ENCODE results near the gene PDYN. TPM values are rescaled to one million over a fixed set of nuclear protein-coding genes. Genes with fewer than 3 reads are reported as not detected.
A peak's percentile ranks its signal among the peaks of the same experiment; 100 is the strongest.
"Not testable (repeated sequence)": the region's sequence is repeated elsewhere in the genome, so short reads cannot be mapped to it uniquely, and the experiment has no call there.

The PDYN gene
- not detected for total RNA-seq

DNA sequence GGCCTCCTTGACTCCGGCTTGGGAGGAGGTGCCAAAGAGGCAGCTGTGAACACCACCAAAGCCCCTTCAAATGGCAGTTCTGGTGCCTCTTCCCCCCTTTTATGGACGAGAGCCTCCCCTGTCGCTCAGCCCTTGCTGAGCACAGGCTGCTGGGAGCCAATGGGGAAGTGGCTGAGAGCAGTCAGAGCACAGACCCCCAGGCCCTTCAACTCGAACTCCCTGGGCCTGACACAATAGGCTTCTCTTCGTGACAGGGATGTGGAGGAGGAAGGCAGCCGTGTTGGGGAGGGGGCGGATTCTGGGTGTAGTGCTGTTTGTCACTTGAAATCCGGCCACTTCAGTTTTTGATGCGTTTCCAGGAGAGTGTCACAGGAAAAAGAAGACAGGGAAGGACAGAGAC lies at the start of gene PDYN:
TSS of gene PDYN (minus strand) at position 73 of the 400 bp plus-strand sequence. CDS start 10,974 bp downstream, outside the sequence.
- no peak for DNase-seq
- CTCF ChIA-PET: no interaction called here
- Mint-ChIP-seq H3K4me3 (no peak within 1 kb of the TSS), H3K9me3 (no peaks in the 10 kb centered on the region), H3K4me1 (ENCODE audit: low read depth) (no peaks in the 10 kb centered on the region), H3K27ac (no peak within 1 kb of the TSS), H3K36me3 (ENCODE audit: low read depth) (no peaks in the 10 kb centered on the region), H3K27me3 (ENCODE audit: low read depth) (peaks cover 47% of the 10 kb centered on the region)
- intact Hi-C loops (cut with micrococcal nuclease): no loop called here

DNA sequence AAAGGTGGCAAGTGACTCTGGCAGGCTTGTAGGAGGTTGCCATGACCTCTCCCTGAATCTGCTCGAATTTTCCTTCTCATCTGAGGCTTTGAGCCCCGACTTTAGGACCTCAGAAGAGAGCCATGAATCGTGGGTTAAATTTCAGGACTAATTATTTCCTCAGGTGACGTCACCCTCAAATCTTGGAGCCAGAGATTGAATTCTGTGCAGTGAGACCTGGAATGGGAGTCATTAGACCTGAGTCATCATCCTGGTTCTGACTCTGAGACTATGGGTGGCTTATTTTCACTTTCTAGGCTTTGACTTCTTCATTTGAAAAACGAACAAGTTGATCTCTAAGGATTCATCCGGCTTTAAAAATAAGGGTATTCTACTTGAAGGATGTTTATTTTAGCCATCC lies 48.5 kb upstream of the PDYN start:
- no peaks in the 10 kb centered on the region for H3K36me3 Mint-ChIP-seq (ENCODE audit: low read depth)
- no peak overlapping the region for H3K4me3 Mint-ChIP-seq
- H3K9me3 Mint-ChIP-seq: no peaks in the 10 kb centered on the region
- intact Hi-C loops (cut with micrococcal nuclease): no loop called here
- no peak for DNase-seq
- peaks cover 8% of the 10 kb centered on the region for H3K27me3 Mint-ChIP-seq (ENCODE audit: low read depth)
- H3K4me1 Mint-ChIP-seq (ENCODE audit: low read depth): no peaks in the 10 kb centered on the region
- CTCF ChIA-PET: no interaction called here
- H3K27ac Mint-ChIP-seq: no peak overlapping the region

DNA sequence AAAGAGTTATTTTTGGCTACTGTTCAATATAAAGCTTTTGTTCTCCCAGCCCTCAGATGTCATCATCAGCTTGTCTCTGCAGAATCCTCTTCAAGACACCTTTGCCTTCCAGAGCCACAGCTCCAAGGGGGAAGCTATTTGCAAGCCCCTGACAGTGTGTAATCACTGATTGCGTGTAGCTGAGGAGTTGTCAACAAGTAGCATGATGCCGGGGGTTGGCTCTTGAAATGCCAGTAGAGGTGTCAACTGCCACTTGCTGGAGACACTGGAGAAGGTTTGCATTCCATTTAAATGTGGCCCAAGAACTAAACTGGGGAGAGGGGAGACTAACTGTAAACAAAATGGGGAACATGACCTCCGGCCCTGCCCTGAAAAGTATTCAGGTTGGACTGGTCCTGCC lies 44.3 kb upstream of the PDYN start:
- no peaks in the 10 kb centered on the region for H3K4me1 Mint-ChIP-seq (ENCODE audit: low read depth)
- no peak overlapping the region for H3K4me3 Mint-ChIP-seq
- H3K27ac Mint-ChIP-seq: no peak overlapping the region
- intact Hi-C loops (cut with micrococcal nuclease): no loop called here
- H3K9me3 Mint-ChIP-seq: no peaks in the 10 kb centered on the region
- CTCF ChIA-PET: no interaction called here
- H3K27me3 Mint-ChIP-seq (ENCODE audit: low read depth): peaks cover 13% of the 10 kb centered on the region
- no peak for DNase-seq
- no peaks in the 10 kb centered on the region for H3K36me3 Mint-ChIP-seq (ENCODE audit: low read depth)

DNA sequence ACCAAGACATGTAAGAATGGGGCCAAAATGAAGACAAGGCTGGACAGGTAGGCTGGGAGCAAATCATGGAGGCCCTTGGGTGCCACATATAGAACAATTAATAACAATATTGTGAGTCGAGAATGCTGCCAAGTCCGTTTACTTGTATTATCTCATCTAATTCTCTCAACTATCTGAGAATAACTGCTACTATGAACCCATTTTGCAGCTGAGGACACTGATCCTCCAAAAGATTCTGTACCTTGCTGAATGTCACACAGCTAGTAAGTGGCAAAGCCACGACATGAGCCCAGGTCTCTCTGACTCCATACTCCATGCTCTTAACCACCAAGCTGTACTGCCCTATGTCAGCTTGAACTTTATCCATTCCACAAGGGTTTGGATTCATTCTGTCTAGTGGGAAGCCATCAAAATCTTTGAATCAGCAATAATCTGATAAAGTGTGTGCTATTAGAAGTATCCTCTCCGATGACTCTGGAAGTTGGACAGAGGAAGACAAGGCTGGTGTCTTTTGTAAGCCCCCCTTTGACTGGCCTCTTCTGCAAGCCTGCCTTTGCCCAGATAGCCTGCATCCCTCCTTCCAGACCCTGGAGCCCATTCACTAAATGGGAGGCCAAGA lies 43.5 kb upstream of the PDYN start:
- no peak for DNase-seq
- CTCF ChIA-PET: no interaction called here
- no peaks in the 10 kb centered on the region for H3K4me1 Mint-ChIP-seq (ENCODE audit: low read depth)
- H3K27ac Mint-ChIP-seq: no peak overlapping the region
- peaks cover 13% of the 10 kb centered on the region for H3K27me3 Mint-ChIP-seq (ENCODE audit: low read depth)
- intact Hi-C loops (cut with micrococcal nuclease): no loop called here
- H3K36me3 Mint-ChIP-seq (ENCODE audit: low read depth): no peaks in the 10 kb centered on the region
- no peaks in the 10 kb centered on the region for H3K9me3 Mint-ChIP-seq
- H3K4me3 Mint-ChIP-seq: no peak overlapping the region

DNA sequence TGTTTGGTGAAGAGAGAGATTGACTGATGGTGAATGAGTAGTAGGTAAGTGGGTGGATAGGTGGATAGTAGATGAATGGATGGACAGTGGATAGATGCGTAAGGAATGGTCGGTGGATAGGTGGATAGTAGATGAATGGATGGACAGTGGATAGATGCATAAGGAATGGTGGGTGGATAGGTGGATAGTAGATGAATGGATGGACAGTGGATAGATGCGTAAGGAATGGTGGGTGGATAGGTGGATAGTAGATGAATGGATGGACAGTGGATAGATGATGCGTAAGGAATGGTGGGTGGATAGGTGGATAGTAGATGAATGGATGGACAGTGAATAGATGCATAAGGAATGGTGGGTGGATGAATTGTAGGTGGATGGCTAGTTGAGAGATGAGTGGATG lies 42.5 kb upstream of the PDYN start:
- H3K36me3 Mint-ChIP-seq (ENCODE audit: low read depth); CTCF ChIA-PET; intact Hi-C loops (cut with micrococcal nuclease); H3K27ac Mint-ChIP-seq; H3K9me3 Mint-ChIP-seq; H3K4me1 Mint-ChIP-seq (ENCODE audit: low read depth); H3K4me3 Mint-ChIP-seq; DNase-seq: not testable (repeated sequence)
- peaks cover 15% of the 10 kb centered on the region for H3K27me3 Mint-ChIP-seq (ENCODE audit: low read depth)

DNA sequence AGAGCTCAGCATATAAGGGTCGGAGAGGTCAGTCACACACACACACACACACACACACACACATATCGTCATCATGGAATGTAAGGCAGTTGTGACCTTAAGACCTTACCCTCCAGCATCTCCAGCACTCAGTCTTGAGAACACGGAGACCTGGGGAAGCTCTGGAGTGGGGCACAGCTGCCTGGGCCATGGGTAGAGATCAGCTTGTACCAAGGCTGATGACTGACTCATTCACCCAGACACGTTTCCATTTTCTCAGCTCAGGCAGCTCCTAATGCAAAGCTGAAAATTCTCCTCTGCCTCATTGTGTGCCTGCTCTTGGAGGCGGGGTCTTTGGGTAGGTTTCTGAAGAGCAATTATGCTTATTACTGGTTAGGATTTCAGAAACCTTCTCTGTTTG lies 38.3 kb upstream of the PDYN start:
- Mint-ChIP-seq H3K4me3 (no peak overlapping the region), H3K27me3 (ENCODE audit: low read depth) (peaks cover 27% of the 10 kb centered on the region), H3K4me1 (ENCODE audit: low read depth) (no peaks in the 10 kb centered on the region), H3K27ac (no peak overlapping the region), H3K36me3 (ENCODE audit: low read depth) (no peaks in the 10 kb centered on the region), H3K9me3 (peaks cover 2% of the 10 kb centered on the region)
- CTCF ChIA-PET: no interaction called here
- intact Hi-C loops (cut with micrococcal nuclease): no loop called here
- no peak for DNase-seq

DNA sequence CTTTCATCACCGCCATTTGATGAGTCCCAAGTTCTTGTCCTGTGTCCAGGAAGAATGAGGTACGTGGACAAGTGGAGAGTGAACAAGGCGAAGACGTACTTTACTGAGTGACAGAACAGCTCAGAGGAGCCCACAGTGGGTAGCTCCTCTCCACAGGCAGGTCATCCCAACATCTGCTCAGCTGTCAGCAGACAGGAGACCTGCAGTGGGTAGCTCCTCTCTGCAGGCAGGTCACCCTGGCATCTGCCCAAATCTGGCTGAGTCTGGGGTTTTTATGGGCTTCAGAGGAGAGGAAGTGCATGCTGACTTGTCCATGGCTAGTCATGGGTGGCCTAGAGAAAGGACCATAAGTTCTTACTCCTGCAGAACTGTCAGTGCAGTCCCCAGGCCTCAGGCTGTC lies 32.7 kb upstream of the PDYN start:
- peaks cover 7% of the 10 kb centered on the region for H3K9me3 Mint-ChIP-seq
- no peak overlapping the region for H3K4me3 Mint-ChIP-seq
- no peaks in the 10 kb centered on the region for H3K4me1 Mint-ChIP-seq (ENCODE audit: low read depth)
- no peaks in the 10 kb centered on the region for H3K36me3 Mint-ChIP-seq (ENCODE audit: low read depth)
- no peak overlapping the region for H3K27ac Mint-ChIP-seq
- no peak for DNase-seq
- intact Hi-C loops (cut with micrococcal nuclease): no loop called here
- CTCF ChIA-PET: interaction anchor here (0.7 kb wide), 1 partner anchor 20 kb away, joined by 3 read pairs; no protein-coding TSS in a partner anchor
- peaks cover 39% of the 10 kb centered on the region for H3K27me3 Mint-ChIP-seq (ENCODE audit: low read depth)

DNA sequence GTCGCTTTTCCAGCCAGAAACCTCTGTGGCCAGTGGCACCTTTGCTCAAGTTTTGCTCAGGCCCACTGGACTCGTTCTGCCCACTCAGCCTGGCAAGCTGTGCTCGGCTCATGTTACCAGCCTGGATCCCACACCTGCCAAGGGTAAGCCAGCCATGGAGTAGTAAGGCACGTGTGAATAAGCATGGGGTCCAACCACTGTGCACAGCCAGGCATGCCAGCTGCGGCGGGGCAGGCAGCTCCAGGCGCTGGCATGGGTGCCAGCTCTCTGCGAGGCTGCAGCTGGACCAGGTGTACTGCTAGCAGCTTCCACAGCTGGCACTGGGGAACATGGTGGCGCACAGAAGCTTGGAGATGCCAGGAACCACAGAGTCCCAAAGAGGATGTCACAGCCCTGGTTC lies 32.1 kb upstream of the PDYN start:
- H3K4me3 Mint-ChIP-seq: no peak overlapping the region
- H3K27me3 Mint-ChIP-seq (ENCODE audit: low read depth): peaks cover 35% of the 10 kb centered on the region
- intact Hi-C loops (cut with micrococcal nuclease): no loop called here
- CTCF ChIA-PET: interaction anchor here (0.7 kb wide), 1 partner anchor 20 kb away, joined by 3 read pairs; no protein-coding TSS in a partner anchor
- peaks cover 7% of the 10 kb centered on the region for H3K9me3 Mint-ChIP-seq
- no peaks in the 10 kb centered on the region for H3K4me1 Mint-ChIP-seq (ENCODE audit: low read depth)
- no peak overlapping the region for H3K27ac Mint-ChIP-seq
- no peaks in the 10 kb centered on the region for H3K36me3 Mint-ChIP-seq (ENCODE audit: low read depth)
- no peak for DNase-seq

DNA sequence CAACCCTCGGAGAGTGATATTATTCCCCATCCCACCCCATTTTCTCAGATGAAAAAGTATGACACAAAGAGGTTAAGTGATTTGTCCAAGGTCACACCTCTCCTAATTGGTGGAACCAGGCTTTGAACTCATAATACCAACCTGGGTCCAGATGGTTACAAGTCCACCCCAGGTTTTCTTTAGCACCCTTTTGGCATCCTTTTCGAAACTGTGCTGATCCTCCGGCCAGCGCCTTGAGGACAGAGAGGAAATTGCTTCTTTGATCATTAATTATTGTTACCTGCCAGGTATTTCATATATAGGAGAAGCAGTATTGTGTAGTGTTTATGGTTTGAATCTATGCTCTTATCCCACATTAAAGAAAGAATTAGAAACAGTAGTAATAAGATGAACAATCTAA lies 29.3 kb upstream of the PDYN start:
- Mint-ChIP-seq H3K36me3 (ENCODE audit: low read depth) (no peaks in the 10 kb centered on the region), H3K27ac (no peak overlapping the region), H3K4me1 (ENCODE audit: low read depth) (no peaks in the 10 kb centered on the region), H3K27me3 (ENCODE audit: low read depth) (peaks cover 21% of the 10 kb centered on the region), H3K9me3 (peaks cover 7% of the 10 kb centered on the region), H3K4me3 (no peak overlapping the region)
- no peak for DNase-seq
- CTCF ChIA-PET: no interaction called here
- intact Hi-C loops (cut with micrococcal nuclease): no loop called here

DNA sequence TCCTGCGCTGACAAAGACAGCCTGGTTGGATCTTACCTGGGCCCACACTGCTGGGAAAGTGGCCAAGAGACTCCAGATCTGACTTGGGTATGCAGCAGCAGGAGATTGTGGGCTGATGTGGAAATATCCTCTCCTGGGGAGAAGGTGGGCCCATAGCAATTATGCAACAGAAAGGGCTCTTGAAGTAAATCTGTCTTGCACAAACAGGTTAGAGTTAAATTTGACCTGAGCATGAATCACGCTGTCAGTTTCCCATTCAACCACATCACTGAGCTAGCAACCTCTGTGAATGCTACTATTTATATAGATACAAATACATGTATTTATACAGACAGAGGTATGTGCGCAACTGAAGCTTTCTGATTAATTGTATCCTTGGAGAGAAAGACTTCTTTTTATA lies 28.3 kb upstream of the PDYN start:
- intact Hi-C loops (cut with micrococcal nuclease): no loop called here
- DNase-seq: no peak
- Mint-ChIP-seq H3K4me3 (no peak overlapping the region), H3K9me3 (peaks cover 6% of the 10 kb centered on the region), H3K27ac (no peak overlapping the region), H3K27me3 (ENCODE audit: low read depth) (peaks cover 24% of the 10 kb centered on the region), H3K36me3 (ENCODE audit: low read depth) (no peaks in the 10 kb centered on the region), H3K4me1 (ENCODE audit: low read depth) (no peaks in the 10 kb centered on the region)
- CTCF ChIA-PET: no interaction called here

DNA sequence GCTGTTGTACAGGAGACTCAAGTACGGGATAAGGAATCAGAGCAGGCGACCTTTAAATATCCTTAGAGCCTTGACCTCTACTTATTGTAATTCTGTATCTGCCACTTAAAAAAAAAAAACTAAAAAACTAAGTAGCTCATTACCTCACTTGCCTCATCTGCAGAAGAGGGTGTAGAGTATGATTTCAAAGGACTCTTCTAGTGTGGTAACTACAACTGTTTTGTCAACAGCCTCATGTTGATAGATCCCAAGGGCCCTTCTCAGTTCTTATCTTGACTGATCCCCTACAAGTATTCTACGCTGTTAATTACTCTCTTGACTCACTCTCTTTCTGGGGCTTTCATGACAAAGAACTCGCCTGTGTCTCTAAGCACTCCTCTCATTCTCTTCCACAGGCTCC lies 16.7 kb upstream of the PDYN start:
- CTCF ChIA-PET: interaction anchor here (7.7 kb wide), 1 partner anchor 162 kb away, joined by 49 read pairs; no protein-coding TSS in a partner anchor
- Mint-ChIP-seq H3K27me3 (ENCODE audit: low read depth) (peaks cover 29% of the 10 kb centered on the region), H3K9me3 (no peaks in the 10 kb centered on the region), H3K27ac (no peak overlapping the region), H3K4me1 (ENCODE audit: low read depth) (no peaks in the 10 kb centered on the region), H3K4me3 (no peak overlapping the region), H3K36me3 (ENCODE audit: low read depth) (no peaks in the 10 kb centered on the region)
- intact Hi-C loops (cut with micrococcal nuclease): no loop called here
- no peak for DNase-seq

DNA sequence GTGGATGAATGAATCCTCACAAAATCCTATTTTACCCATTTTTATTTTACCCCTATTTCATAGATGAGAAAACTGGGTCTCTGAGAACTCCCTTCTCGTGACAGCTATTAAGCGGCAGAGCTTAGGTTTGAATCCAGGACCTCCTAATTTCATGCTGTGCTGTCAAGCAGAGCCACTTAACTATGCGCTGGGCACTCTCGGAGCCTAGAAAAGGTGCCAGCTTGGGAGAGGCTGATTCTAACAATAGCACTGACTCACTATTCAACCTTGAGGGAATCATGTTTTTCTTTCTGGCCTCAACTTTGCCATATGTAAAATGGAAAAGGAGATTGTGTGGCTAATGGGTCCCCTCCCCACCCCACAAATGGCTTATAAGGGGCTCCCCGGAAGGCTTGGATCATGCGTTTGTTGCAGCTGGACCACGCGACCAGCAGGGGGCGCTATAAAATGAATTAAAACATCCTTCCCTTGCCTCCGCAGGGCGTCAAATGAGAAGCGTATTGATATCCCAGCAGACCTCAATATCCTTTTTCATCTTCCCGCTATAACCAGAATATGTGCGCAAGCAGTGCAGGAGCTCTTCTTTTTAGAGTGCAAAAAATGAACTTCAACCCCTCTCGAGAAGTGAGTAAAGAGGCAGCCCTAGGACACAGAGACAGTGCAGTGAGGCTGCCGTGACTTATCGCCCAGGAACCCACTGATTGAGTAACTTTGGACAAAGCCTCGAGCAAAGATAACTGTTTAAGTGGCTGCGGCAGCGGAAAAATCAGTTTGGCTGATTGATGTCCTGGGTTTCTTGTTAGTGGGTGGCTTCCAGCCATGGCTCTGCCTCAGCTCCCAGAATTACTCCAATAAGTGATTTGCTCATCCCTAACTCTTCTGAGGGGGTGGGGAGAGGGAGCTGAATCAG lies 12.8 kb upstream of the PDYN start:
- H3K36me3 Mint-ChIP-seq (ENCODE audit: low read depth): no peaks in the 10 kb centered on the region
- DNase-seq: peak; percentile 49
- CTCF ChIA-PET: interaction anchor here (0.7 to 7.7 kb wide), 12 partner anchors 13 to 168 kb away, joined by 3 to 49 read pairs (median 4); no protein-coding TSS in a partner anchor
- H3K4me3 Mint-ChIP-seq: no peak overlapping the region
- H3K4me1 Mint-ChIP-seq (ENCODE audit: low read depth): no peaks in the 10 kb centered on the region
- no peak overlapping the region for H3K27ac Mint-ChIP-seq
- intact Hi-C loops (cut with micrococcal nuclease): loop anchor here (1.0 to 10.0 kb wide), 3 partner anchors 88 to 203 kb away; no protein-coding TSS in a partner anchor
- H3K27me3 Mint-ChIP-seq (ENCODE audit: low read depth): peaks cover 26% of the 10 kb centered on the region
- H3K9me3 Mint-ChIP-seq: no peaks in the 10 kb centered on the region
